ACHN (cell line): ENCODE data around the gene SIVA1.

Experiments
- DNase-seq: peaks from one replicate; pipeline ENCODE4 v3.0.0-alpha.2; 2015
- in situ Hi-C: cut with HindIII; loops from 2 replicates; pipeline ENCODE4 v1.10.0; 2017; ENCODE audit warnings: low sequenced_read_pairs, low pct_ligation_motif_present, low pct_unique_long_range_greater_than_20kb

SIVA1 gene

GRCh38 chr14:104752735-104753527, at the start of gene SIVA1:
SIVA1 (plus strand) TSS chr14:104753147; CDS start chr14:104753202, 55 bp downstream.
- in situ Hi-C loops = loop anchor here (10.0 kb wide), 1 partner anchor 72 kb away; no protein-coding TSS in a partner anchor
- peak; percentile 97 for DNase-seq

- DNase-seq = no peak
- in situ Hi-C loops = no loop called here
Measured at GRCh38 chr14:104703269-104703668, 49.7 kb upstream of the SIVA1 start.

GRCh38 chr14:104704252-104704651, 48.7 kb upstream of the SIVA1 start:
- in situ Hi-C loops = no loop called here

GRCh38 chr14:104705340-104706047, 47.5 kb upstream of the SIVA1 start:
- in situ Hi-C loops = no loop called here
- no peak for DNase-seq

More at GRCh38 chr14:104704252-104704651, 48.7 kb upstream of the SIVA1 start:
- no peak for DNase-seq

- in situ Hi-C loops = no loop called here
- no peak for DNase-seq
Measured at GRCh38 chr14:104706733-104707607, 46.0 kb upstream of the SIVA1 start.

GRCh38 chr14:104707608-104708595, 45.0 kb upstream of the SIVA1 start:
- DNase-seq = no peak
- in situ Hi-C loops = no loop called here

- in situ Hi-C loops = no loop called here
- peak; percentile 57 for DNase-seq
Measured at GRCh38 chr14:104708606-104709268, 44.2 kb upstream of the SIVA1 start.

- DNase-seq = no peak
- in situ Hi-C loops = no loop called here
Measured at GRCh38 chr14:104709387-104710039, 43.4 kb upstream of the SIVA1 start.

GRCh38 chr14:104710071-104710735, 42.7 kb upstream of the SIVA1 start:
- DNase-seq = no peak
- in situ Hi-C loops = no loop called here

- in situ Hi-C loops = no loop called here
- DNase-seq = no peak
Measured at GRCh38 chr14:104712881-104713734, 39.8 kb upstream of the SIVA1 start.

GRCh38 chr14:104714066-104714465, 38.9 kb upstream of the SIVA1 start:
- in situ Hi-C loops = no loop called here
- no peak for DNase-seq

GRCh38 chr14:104714681-104715080, 38.3 kb upstream of the SIVA1 start:
- DNase-seq = no peak
- in situ Hi-C loops = no loop called here

GRCh38 chr14:104715416-104715815, 37.5 kb upstream of the SIVA1 start:
- in situ Hi-C loops = no loop called here

GRCh38 chr14:104715871-104716270, 37.1 kb upstream of the SIVA1 start:
- in situ Hi-C loops = no loop called here
- DNase-seq = no peak

More at GRCh38 chr14:104715416-104715815, 37.5 kb upstream of the SIVA1 start:
- DNase-seq = no peak

- in situ Hi-C loops = no loop called here
- no peak for DNase-seq
Measured at GRCh38 chr14:104717137-104717536, 35.8 kb upstream of the SIVA1 start.
